PC-3 (cell line): Measurements from ENCODE around the gene GTF2F2. TPM values are rescaled to one million over a fixed set of nuclear protein-coding genes. Genes with fewer than 3 reads are reported as not detected.
A peak's percentile ranks its signal among the peaks of the same experiment; 100 is the strongest.

Experiments used
- ATAC-seq: fragments of 200-7000 bp; cut with Tn5 transposase; 2 replicates; pipeline ENCODE4 v1.9.1; 2020; ENCODE audit warnings: mild to moderate bottlenecking, moderate library complexity
- BruUV-seq: library from RNA; stranded (reverse); fragments of 400-500 nt; replicated peaks from 2 replicates; lab custom pipeline; 2021; lab: Mats Ljungman, UMichigan
- CTCF ChIA-PET: fragments of 300-600 bp; sonication (Branson Sonifier 250); formaldehyde crosslinking; loops from one replicate; lab custom pipeline; 2022; ENCODE audit warnings: antibody characterized with exemption; lab: Charles Lee
- POLR2A ChIA-PET: fragments of 300-600 bp; sonication (Branson Sonifier 250); formaldehyde crosslinking; loops from one replicate; lab custom pipeline; 2022; ENCODE audit warnings: antibody characterized with exemption; ENCODE audit not compliant: unreplicated experiment; lab: Charles Lee
- DNase-seq: peaks from one replicate; pipeline ENCODE4 v3.0.0-alpha.2; 2015
- H2AFZ ChIP-seq: fragments of 300-600 bp; sonication (generic); 2 replicates; pipeline ENCODE4 v1.6.0; 2016; ENCODE audit warnings: antibody characterized with exemption, low read length
- H3F3A ChIP-seq: fragments of 300-600 bp; sonication (generic); one replicate; pipeline ENCODE4 v1.6.0; 2017; ENCODE audit warnings: antibody characterized with exemption, low read length, control low read depth, mild to moderate bottlenecking; ENCODE audit not compliant: unreplicated experiment
- H3K27ac ChIP-seq: fragments of 300-600 bp; sonication (generic); 2 replicates; pipeline ENCODE4 v1.5.1; 2016; ENCODE audit warnings: mild to moderate bottlenecking, low read length
- H3K27me3 ChIP-seq: fragments of 300-600 bp; sonication (generic); 2 replicates; pipeline ENCODE4 v1.6.1; 2016; ENCODE audit warnings: low read length, mixed read lengths
- H3K36me3 ChIP-seq: fragments of 300-600 bp; sonication (generic); 2 replicates; pipeline ENCODE4 v1.6.1; 2016; ENCODE audit warnings: low read depth, mixed run types, low read length, mixed read lengths
- H3K4me1 ChIP-seq: fragments of 300-600 bp; sonication (generic); 2 replicates; pipeline ENCODE4 v1.5.1; 2016; ENCODE audit warnings: low read length; ENCODE audit not compliant: insufficient read depth
- H3K4me2 ChIP-seq: fragments of 300-600 bp; sonication (generic); 2 replicates; pipeline ENCODE4 v1.6.0; 2016; ENCODE audit warnings: low read length
- H3K4me3 ChIP-seq: fragments of 300-600 bp; sonication (generic); 2 replicates; pipeline ENCODE4 v1.5.1; 2016; ENCODE audit warnings: mild to moderate bottlenecking, low read length, mixed read lengths
- H3K79me2 ChIP-seq: fragments of 300-600 bp; sonication (generic); 2 replicates; pipeline ENCODE4 v1.6.1; 2017; ENCODE audit warnings: low read length, mixed read lengths
- H3K9ac ChIP-seq: fragments of 300-600 bp; sonication (generic); 2 replicates; pipeline ENCODE4 v1.6.0; 2016; ENCODE audit warnings: mild to moderate bottlenecking, low read length
- H3K9me2 ChIP-seq: fragments of 300-600 bp; sonication (generic); replicated peaks from 2 replicates; pipeline ENCODE4 v1.6.1; 2016; ENCODE audit warnings: mixed run types, low read length, mixed read lengths
- H3K9me3 ChIP-seq: fragments of 300-600 bp; sonication (generic); 2 replicates; pipeline ENCODE4 v1.6.1; 2016; ENCODE audit warnings: low read length, mixed read lengths
- H4K20me1 ChIP-seq: fragments of 300-600 bp; sonication (generic); 2 replicates; pipeline ENCODE4 v1.6.1; 2016; ENCODE audit warnings: low read length, mixed read lengths
- EZH2 ChIP-seq: fragments of 300-600 bp; sonication (generic); IDR thresholded peaks from one replicate; pipeline ENCODE4 v1.6.1; 2017; ENCODE audit warnings: antibody characterized with exemption, mild to moderate bottlenecking, low read length; ENCODE audit not compliant: unreplicated experiment
- EZH2phosphoT487 ChIP-seq: fragments of 300-600 bp; sonication (generic); IDR thresholded peaks from 2 replicates; pipeline ENCODE4 v1.6.1; 2018; ENCODE audit warnings: mild to moderate bottlenecking, antibody characterized with exemption, low read length, borderline replicate concordance
- intact Hi-C: fragments of 100-400 bp; cut with micrococcal nuclease; formaldehyde crosslinking; loops from 2 replicates; pipeline ENCODE4 v1.9.0; 2023
- total RNA-seq: library from RNA; depleted of rRNA; stranded (reverse); fragments of >200 nt; gene quantifications from 2 replicates; pipeline ENCODE4 v1.2.3, GENCODE V29; 2014
- TF ChIP-seq, protein P1 (sequence below): fragments of 300-600 bp; sonication (generic); conservative IDR thresholded peaks from 2 replicates; pipeline ENCODE4 v1.5.1; 2017; ENCODE audit warnings: antibody characterized with exemption, low read depth, mild to moderate bottlenecking, low read length

The GTF2F2 gene
- total RNA-seq, 1 experiment from 2014 or later, result 28.3 TPM

DNA sequence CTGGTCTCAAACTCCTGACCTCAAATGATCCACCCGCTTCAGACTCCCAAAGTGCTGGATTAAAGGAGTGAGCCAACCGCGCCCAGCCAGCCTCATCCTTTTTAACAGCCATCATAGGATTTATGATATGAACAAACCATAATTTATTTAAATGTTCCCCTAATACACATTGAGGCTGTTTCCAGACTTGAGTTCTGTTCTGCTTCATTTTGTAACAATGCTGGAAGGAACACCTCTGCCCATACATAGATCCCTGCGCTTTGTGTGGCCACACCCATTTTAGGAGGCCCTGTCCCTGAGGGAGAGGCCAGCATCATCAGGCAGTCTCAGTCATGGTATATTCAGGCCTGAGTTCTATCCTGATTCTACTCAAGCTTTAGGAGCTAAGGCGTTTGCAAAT is 184.8 kb downstream of the GTF2F2 start:
- BruUV-seq, result no TSS peak
- H3K9me2 ChIP-seq, result no peaks in the 10 kb centered on the region
- H3F3A ChIP-seq, result no peaks in the 10 kb centered on the region
- no peak for TF ChIP-seq EZH2
- TF ChIP-seq, protein P1, sequence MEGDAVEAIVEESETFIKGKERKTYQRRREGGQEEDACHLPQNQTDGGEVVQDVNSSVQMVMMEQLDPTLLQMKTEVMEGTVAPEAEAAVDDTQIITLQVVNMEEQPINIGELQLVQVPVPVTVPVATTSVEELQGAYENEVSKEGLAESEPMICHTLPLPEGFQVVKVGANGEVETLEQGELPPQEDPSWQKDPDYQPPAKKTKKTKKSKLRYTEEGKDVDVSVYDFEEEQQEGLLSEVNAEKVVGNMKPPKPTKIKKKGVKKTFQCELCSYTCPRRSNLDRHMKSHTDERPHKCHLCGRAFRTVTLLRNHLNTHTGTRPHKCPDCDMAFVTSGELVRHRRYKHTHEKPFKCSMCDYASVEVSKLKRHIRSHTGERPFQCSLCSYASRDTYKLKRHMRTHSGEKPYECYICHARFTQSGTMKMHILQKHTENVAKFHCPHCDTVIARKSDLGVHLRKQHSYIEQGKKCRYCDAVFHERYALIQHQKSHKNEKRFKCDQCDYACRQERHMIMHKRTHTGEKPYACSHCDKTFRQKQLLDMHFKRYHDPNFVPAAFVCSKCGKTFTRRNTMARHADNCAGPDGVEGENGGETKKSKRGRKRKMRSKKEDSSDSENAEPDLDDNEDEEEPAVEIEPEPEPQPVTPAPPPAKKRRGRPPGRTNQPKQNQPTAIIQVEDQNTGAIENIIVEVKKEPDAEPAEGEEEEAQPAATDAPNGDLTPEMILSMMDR, result no peak
- peaks cover 5% of the 10 kb centered on the region; the same call in 1 of the 2 replicates for H3K4me1 ChIP-seq
- ChIA-PET POLR2A (no interaction called here), CTCF (no interaction called here)
- intact Hi-C loops, result loop anchor here (10.0 kb wide), 1 partner anchor 830 kb away; no protein-coding TSS in a partner anchor
- DNase-seq (no peak), ATAC-seq (no peak)
- H3K9ac ChIP-seq, result no peak overlapping the region
- no peak overlapping the region for H3K4me3 ChIP-seq
- H3K27me3 ChIP-seq, result no peaks in the 10 kb centered on the region
- no peak overlapping the region for H3K27ac ChIP-seq
- H3K4me2 ChIP-seq, result no peak overlapping the region
- H4K20me1 ChIP-seq, result no peaks in the 10 kb centered on the region
- H3K79me2 ChIP-seq, result no peaks in the 10 kb centered on the region
- no peak overlapping the region for H2AFZ ChIP-seq
- no peaks in the 10 kb centered on the region for H3K9me3 ChIP-seq
- no peaks in the 10 kb centered on the region; the same call in 1 of the 2 replicates for H3K36me3 ChIP-seq

DNA sequence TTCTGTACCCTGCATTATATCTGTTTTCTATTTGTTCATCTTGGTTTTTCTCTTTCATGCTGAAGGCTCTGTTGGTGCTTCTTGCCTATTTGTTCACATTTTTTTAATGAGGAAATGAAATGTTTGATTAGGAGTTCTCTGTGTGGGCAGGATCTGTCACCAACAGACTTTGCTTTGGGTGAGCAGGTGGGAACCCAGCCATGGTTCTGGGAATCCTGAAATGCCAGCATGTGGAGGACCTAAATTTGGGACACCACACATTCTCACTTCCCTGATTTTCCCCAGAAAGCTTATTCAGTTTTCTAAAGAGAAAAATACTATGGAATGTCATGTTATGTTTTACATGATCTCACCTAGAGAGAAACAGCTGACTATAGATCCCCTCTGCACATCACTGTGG is 186.7 kb downstream of the GTF2F2 start:
- ATAC-seq, result no peak
- Histone ChIP-seq H3K36me3 (no peaks in the 10 kb centered on the region; the same call in 1 of the 2 replicates), H3K27ac (no peak overlapping the region), H3K9me2 (no peaks in the 10 kb centered on the region), H3F3A (no peaks in the 10 kb centered on the region), H3K9ac (no peak overlapping the region), H3K79me2 (no peaks in the 10 kb centered on the region), H3K4me3 (no peak overlapping the region), H4K20me1 (no peaks in the 10 kb centered on the region), H3K4me2 (no peak overlapping the region), H3K4me1 (peaks cover 12% of the 10 kb centered on the region), H2AFZ (no peak overlapping the region), H3K27me3 (no peaks in the 10 kb centered on the region), H3K9me3 (no peaks in the 10 kb centered on the region)
- no TSS peak for BruUV-seq
- no peak for DNase-seq
- POLR2A ChIA-PET, result no interaction called here
- intact Hi-C loops, result loop anchor here (10.0 kb wide), 1 partner anchor 832 kb away; no protein-coding TSS in a partner anchor
- CTCF ChIA-PET, result no interaction called here
- TF ChIP-seq EZH2phosphoT487 (no peak), EZH2 (no peak)
- TF ChIP-seq, protein P1, result no peak

DNA sequence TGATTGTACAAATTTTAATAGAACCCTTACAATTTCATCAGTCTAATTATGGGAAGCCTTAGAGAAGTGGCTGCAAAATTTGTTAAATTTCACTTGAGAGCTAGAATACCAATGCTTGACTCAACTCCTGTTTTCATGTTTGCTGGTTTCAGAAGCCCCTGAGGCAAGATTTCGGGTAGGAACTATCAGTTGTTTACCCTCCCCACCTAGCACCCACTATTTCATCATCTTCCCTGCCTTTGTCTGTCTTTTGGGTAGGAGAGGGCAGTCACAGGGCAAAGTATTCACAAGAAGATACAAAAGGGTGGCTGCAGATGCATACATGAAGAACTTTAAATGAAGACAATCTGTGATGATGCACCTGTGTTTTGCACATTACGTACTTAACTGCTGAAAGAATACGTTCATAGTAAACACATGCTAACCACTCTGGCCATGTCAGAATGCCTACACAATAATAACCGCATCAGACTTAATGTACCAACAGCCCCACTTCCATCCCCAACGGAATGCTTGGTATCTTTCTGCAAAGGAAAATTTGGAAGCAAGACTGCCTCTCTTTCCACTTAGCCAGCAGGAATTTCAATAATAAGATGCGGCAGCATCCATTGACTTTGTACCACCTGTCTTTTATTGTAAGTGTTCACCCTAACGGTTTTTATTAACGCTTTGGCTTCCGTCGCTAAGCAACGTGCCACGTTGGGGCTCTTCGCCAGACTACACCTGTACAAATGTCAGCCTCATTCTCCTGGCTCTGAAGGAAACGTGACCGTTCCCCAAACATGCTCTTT is 190.2 kb downstream of the GTF2F2 start:
- ChIA-PET POLR2A (no interaction called here), CTCF (no interaction called here)
- no peaks in the 10 kb centered on the region for H4K20me1 ChIP-seq
- H3F3A ChIP-seq, result no peaks in the 10 kb centered on the region
- H3K9me3 ChIP-seq, result no peaks in the 10 kb centered on the region
- no peaks in the 10 kb centered on the region; the same call in 1 of the 2 replicates for H3K36me3 ChIP-seq
- TF ChIP-seq, protein P1, result no peak
- TF ChIP-seq EZH2, result no peak
- no peak for TF ChIP-seq EZH2phosphoT487
- no peaks in the 10 kb centered on the region for H3K9me2 ChIP-seq
- H3K27ac ChIP-seq, result no peak overlapping the region
- peaks cover 12% of the 10 kb centered on the region for H3K4me1 ChIP-seq
- DNase-seq (no peak), ATAC-seq (no peak)
- H3K79me2 ChIP-seq, result no peaks in the 10 kb centered on the region
- H2AFZ ChIP-seq, result peak overlapping the region; percentile 89
- peak overlapping the region; percentile 66 for H3K4me3 ChIP-seq
- intact Hi-C loops, result no loop called here
- no peak overlapping the region for H3K9ac ChIP-seq
- peak overlapping the region; percentile 90 for H3K4me2 ChIP-seq
- H3K27me3 ChIP-seq, result no peaks in the 10 kb centered on the region
- BruUV-seq, result no TSS peak
